Smooth muscle cell (in vitro differentiated cells): Measurements from ENCODE around the gene E2F2. TPM values are rescaled to one million over a fixed set of nuclear protein-coding genes. Genes with fewer than 3 reads are reported as not detected.

Experiments used
- DNase-seq: peaks from one replicate; lab custom pipeline; 2025; ENCODE audit not compliant: unreplicated experiment; lab: John Stamatoyannopoulos, UW
- H2AFZ ChIP-seq: fragments of 200-600 bp; sonication (generic); 2 replicates; pipeline ENCODE4 v1.6.0; 2016; ENCODE audit warnings: antibody characterized with exemption, low read depth, mild to moderate bottlenecking
- H3F3A ChIP-seq: fragments of 200-600 bp; sonication (generic); 2 replicates; pipeline ENCODE4 v1.6.0; 2017; ENCODE audit warnings: antibody characterized with exemption, low read depth
- H3K27ac ChIP-seq: fragments of 200-600 bp; sonication (generic); 2 replicates; pipeline ENCODE4 v1.5.1; 2016; ENCODE audit warnings: low read depth, mild to moderate bottlenecking
- H3K27me3 ChIP-seq: fragments of 200-600 bp; sonication (generic); 2 replicates; pipeline ENCODE4 v1.6.1; 2016; ENCODE audit warnings: low read depth, mild to moderate bottlenecking
- H3K36me3 ChIP-seq: fragments of 200-600 bp; sonication (generic); 2 replicates; pipeline ENCODE4 v1.5.1; 2016; ENCODE audit warnings: low read depth
- H3K4me1 ChIP-seq: fragments of 200-600 bp; sonication (generic); 2 replicates; pipeline ENCODE4 v1.5.1; 2016; ENCODE audit warnings: low read depth
- H3K4me2 ChIP-seq: fragments of 200-600 bp; sonication (generic); 2 replicates; pipeline ENCODE4 v1.6.0; 2016; ENCODE audit warnings: mild to moderate bottlenecking
- H3K4me3 ChIP-seq: fragments of 200-600 bp; sonication (generic); 2 replicates; pipeline ENCODE4 v1.5.1; 2016; ENCODE audit warnings: mild to moderate bottlenecking
- H3K79me2 ChIP-seq: fragments of 200-600 bp; sonication (generic); 2 replicates; pipeline ENCODE4 v1.6.0; 2016; ENCODE audit warnings: low read depth, mild to moderate bottlenecking
- H3K9ac ChIP-seq: fragments of 200-600 bp; sonication (generic); 2 replicates; pipeline ENCODE4 v1.6.0; 2016; ENCODE audit warnings: low read depth
- H3K9me3 ChIP-seq: fragments of 200-600 bp; sonication (generic); replicated peaks from 2 replicates; pipeline ENCODE4 v1.5.1; 2016; ENCODE audit warnings: low read depth
- H4K20me1 ChIP-seq: fragments of 200-600 bp; sonication (generic); 2 replicates; pipeline ENCODE4 v1.6.0; 2016; ENCODE audit warnings: low read depth
- WGBS: methylation state at CpG from one replicate; pipeline ENCODE4 v1.1.7; 2016; ENCODE audit warnings: low lambda C conversion rate; 5-methylcytosine and 5-hydroxymethylcytosine counted together
- polyA plus RNA-seq: library from polyadenylated mRNA; unstranded; fragments of >200 nt; fragmentation: Nextera tagmentation; extraction: Ambion mirVana; gene quantifications from 2 replicates; pipeline ENCODE4 v1.2.1, GENCODE V29; 2016
- total RNA-seq: library from RNA; depleted of rRNA; stranded (reverse); fragments of >200 nt; gene quantifications from 2 replicates; pipeline ENCODE4 v1.2.3, GENCODE V29; 2014
- TF ChIP-seq, protein P1 (sequence below): fragments of 200-600 bp; sonication (generic); IDR thresholded peaks from 2 replicates; pipeline ENCODE4 v1.5.1; 2017; ENCODE audit warnings: borderline replicate concordance, mild to moderate bottlenecking, antibody characterized with exemption; ENCODE audit not compliant: insufficient read depth, poor library complexity, severe bottlenecking

The E2F2 gene
- total and polyA plus RNA-seq, 2 experiments from 2014 or later = 0.63 to 1.4 TPM

- no peak overlapping the region for H3K4me3 ChIP-seq
- peaks cover 21% of the 10 kb centered on the region for H3K79me2 ChIP-seq
- WGBS = 90% methylated on average over 9 of the region's 9 CpGs
- peaks cover 62% of the 10 kb centered on the region for H4K20me1 ChIP-seq
- H3F3A ChIP-seq = peaks cover 14% of the 10 kb centered on the region
- no peaks in the 10 kb centered on the region for H3K27me3 ChIP-seq
- H3K4me1 ChIP-seq = peaks cover 3% of the 10 kb centered on the region
- H3K9ac ChIP-seq = no peak overlapping the region
- TF ChIP-seq, protein P1, sequence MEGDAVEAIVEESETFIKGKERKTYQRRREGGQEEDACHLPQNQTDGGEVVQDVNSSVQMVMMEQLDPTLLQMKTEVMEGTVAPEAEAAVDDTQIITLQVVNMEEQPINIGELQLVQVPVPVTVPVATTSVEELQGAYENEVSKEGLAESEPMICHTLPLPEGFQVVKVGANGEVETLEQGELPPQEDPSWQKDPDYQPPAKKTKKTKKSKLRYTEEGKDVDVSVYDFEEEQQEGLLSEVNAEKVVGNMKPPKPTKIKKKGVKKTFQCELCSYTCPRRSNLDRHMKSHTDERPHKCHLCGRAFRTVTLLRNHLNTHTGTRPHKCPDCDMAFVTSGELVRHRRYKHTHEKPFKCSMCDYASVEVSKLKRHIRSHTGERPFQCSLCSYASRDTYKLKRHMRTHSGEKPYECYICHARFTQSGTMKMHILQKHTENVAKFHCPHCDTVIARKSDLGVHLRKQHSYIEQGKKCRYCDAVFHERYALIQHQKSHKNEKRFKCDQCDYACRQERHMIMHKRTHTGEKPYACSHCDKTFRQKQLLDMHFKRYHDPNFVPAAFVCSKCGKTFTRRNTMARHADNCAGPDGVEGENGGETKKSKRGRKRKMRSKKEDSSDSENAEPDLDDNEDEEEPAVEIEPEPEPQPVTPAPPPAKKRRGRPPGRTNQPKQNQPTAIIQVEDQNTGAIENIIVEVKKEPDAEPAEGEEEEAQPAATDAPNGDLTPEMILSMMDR = no peak
- no peak overlapping the region for H3K4me2 ChIP-seq
- no peak overlapping the region for H2AFZ ChIP-seq
- no peak for DNase-seq
- H3K27ac ChIP-seq = no peak overlapping the region
- no peaks in the 10 kb centered on the region for H3K36me3 ChIP-seq
- H3K9me3 ChIP-seq = no peaks in the 10 kb centered on the region
Measured at GRCh38 chr1:23478896-23479665, 52.0 kb downstream of the E2F2 start.

DNA sequence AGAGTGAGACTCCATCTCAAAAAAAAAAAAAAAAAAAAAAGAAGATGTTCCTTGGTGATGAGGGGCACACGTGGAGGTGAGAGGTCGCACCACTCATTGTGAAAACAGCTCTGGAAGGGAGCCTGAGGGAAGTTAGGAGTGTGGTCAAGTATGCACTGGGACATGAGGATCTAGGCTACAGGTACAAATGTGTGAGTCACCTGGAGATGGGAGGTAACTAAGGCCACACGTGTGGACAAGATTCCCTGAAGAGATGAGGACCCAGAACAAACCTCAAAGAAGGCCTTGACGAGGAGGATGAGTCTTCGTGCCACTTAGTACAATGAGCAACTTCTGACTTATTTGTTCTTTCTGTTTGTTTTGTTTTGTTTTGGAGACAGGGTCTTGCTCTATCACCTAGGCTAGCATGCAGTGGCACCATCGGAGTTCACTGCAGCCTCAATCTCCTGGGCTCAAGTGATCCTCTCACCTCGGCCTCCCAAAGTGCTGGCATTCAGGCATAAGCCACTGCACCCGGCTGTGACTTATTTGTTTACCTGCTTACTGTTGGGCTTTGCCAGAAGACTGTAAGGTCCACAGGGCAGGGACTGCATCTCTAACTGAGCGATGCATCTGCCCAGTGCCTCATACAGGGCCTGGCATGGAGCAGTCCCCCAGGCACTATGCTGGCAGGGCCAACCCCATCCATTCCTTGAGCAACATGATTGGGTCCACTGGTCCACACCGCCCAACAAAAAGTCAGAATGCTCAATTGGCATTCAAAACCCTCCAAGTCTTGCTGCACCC is 53.5 kb downstream of the E2F2 start:
- no peak overlapping the region for H2AFZ ChIP-seq
- peaks cover 17% of the 10 kb centered on the region for H3K79me2 ChIP-seq
- H3K4me3 ChIP-seq = no peak overlapping the region
- peaks cover 76% of the 10 kb centered on the region for H4K20me1 ChIP-seq
- no peak overlapping the region for H3K4me2 ChIP-seq
- TF ChIP-seq, protein P1 = no peak
- H3K27ac ChIP-seq = no peak overlapping the region
- no peaks in the 10 kb centered on the region for H3K4me1 ChIP-seq
- DNase-seq = no peak
- WGBS = 88% methylated on average over 9 of the region's 10 CpGs
- H3F3A ChIP-seq = peaks cover 14% of the 10 kb centered on the region
- no peaks in the 10 kb centered on the region for H3K9me3 ChIP-seq
- no peak overlapping the region for H3K9ac ChIP-seq
- no peaks in the 10 kb centered on the region for H3K36me3 ChIP-seq
- no peaks in the 10 kb centered on the region for H3K27me3 ChIP-seq

DNA sequence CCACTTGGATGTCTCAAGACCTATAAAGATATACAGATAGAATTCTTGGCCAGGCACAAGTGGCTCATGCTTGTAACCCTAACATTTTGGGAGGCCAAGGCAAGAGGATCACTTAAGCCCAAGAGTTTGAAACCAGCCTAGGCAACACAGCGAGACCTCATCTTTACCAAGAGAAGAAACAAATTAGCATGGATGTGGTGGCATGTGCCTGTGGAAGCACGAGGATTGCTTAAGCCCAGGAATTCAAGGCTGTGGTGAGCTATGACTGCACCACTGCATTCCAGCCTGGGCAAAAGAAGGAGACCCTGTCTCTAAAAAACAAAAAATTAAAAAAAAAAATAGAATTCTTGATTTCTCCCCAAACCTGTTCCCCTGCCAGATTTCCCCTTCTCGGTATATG is 55.4 kb downstream of the E2F2 start:
- DNase-seq = no peak
- Histone ChIP-seq H4K20me1 (peaks cover 76% of the 10 kb centered on the region), H3K36me3 (no peaks in the 10 kb centered on the region), H3K9me3 (no peaks in the 10 kb centered on the region), H3F3A (peaks cover 14% of the 10 kb centered on the region), H3K4me3 (no peak overlapping the region), H3K9ac (peak overlapping the region; percentile 73), H3K79me2 (peaks cover 12% of the 10 kb centered on the region), H3K4me1 (no peaks in the 10 kb centered on the region), H3K27me3 (no peaks in the 10 kb centered on the region), H3K27ac (peak overlapping the region; percentile 92), H2AFZ (no peak overlapping the region), H3K4me2 (peak overlapping the region; percentile 51)
- TF ChIP-seq, protein P1 = no peak
- 64% methylated on average over 3 of the region's 3 CpGs for WGBS
